Vagina (tissue), 2 donors: Measurements from ENCODE around the gene HOXB7. TPM values are rescaled to one million over a fixed set of nuclear protein-coding genes. Genes with fewer than 3 reads are reported as not detected.

Experiments used
- DNase-seq, 2 donors: peaks; one replicate each; pipeline ENCODE4 v3.0.0-alpha.2; 2017; ENCODE audit errors: extremely low spot score in 2 of 2
- H3K27ac ChIP-seq: fragments of 200-600 bp; sonication (generic); one replicate; pipeline ENCODE4 v1.5.1; 2019
- H3K27me3 ChIP-seq: fragments of 200-600 bp; sonication (generic); one replicate; pipeline ENCODE4 v1.5.1; 2019
- H3K36me3 ChIP-seq, 2 donors: fragments of 200-600 bp; sonication (generic); one replicate each; pipeline ENCODE4 v1.5.1; 2017 to 2019
- H3K4me1 ChIP-seq: fragments of 200-600 bp; sonication (generic); one replicate; pipeline ENCODE4 v1.5.1; 2019
- H3K4me3 ChIP-seq, 2 donors: fragments of 200-600 bp; sonication (generic); 1 replicate in 1 of 2; 2 replicates in 1 of 2; pipeline ENCODE4 v1.5.1; 2016 to 2019
- H3K9me3 ChIP-seq: fragments of 200-600 bp; sonication (generic); one replicate; pipeline ENCODE4 v1.5.1; 2019
- CTCF ChIP-seq, 3 experiments: fragments of 450-650 bp in 2 of 3; fragments of 200-600 bp in 1 of 3; sonication (generic) in 1 of 3; IDR thresholded peaks; one replicate each; pipeline ENCODE4 v1.5.1; 2017 to 2019; ENCODE audit warnings: antibody characterized with exemption in 3 of 3, mild to moderate bottlenecking in 2 of 3, moderate library complexity in 2 of 3
- POLR2A ChIP-seq, 2 donors: fragments of 450-650 bp; IDR thresholded peaks; one replicate each; pipeline ENCODE4 v1.6.1; 2017; ENCODE audit warnings: antibody characterized with exemption in 2 of 2, mild to moderate bottlenecking in 2 of 2, moderate library complexity in 2 of 2
- POLR2AphosphoS5 ChIP-seq, 2 donors: sonication (generic); formaldehyde crosslinking; IDR thresholded peaks; one replicate each; pipeline ENCODE4 v1.9.0; 2017; ENCODE audit warnings: antibody characterized with exemption in 2 of 2, mild to moderate bottlenecking in 2 of 2, low read depth in 1 of 2; ENCODE audit not compliant: insufficient read depth in 1 of 2
- intact Hi-C: fragments of 100-400 bp; cut with DNase I; formaldehyde crosslinking; loops from one replicate; pipeline ENCODE4 v1.15.1; 2023
- total RNA-seq: library from RNA; depleted of rRNA; stranded (reverse); fragments of >200 nt; gene quantifications from one replicate; pipeline ENCODE4 v1.2.3, GENCODE V29; 2016

The HOXB7 gene
- total RNA-seq, 1 donor from 2014 or later, result 3.2 TPM

GRCh38 chr17:48627623-48628521 is 17.1 kb upstream of the HOXB7 start:
- Histone ChIP-seq H3K36me3 (no peaks in the 10 kb centered on the region), H3K27ac (no peak overlapping the region), H3K4me3 (no peak overlapping the region), H3K9me3 (no peaks in the 10 kb centered on the region), H3K27me3 (peaks cover 7% of the 10 kb centered on the region), H3K4me1 (peaks cover 25% of the 10 kb centered on the region)
- no peak for DNase-seq
- intact Hi-C loops, result no loop called here
- TF ChIP-seq CTCF (IDR thresholded peaks at IDR 0.05), result no peak
- no peak for TF ChIP-seq POLR2AphosphoS5 (IDR thresholded peaks at IDR 0.05; ENCODE audit: insufficient read depth in 1 of 2, low read depth in 1 of 2)
- no peak for TF ChIP-seq POLR2A (IDR thresholded peaks at IDR 0.05)

DNA sequence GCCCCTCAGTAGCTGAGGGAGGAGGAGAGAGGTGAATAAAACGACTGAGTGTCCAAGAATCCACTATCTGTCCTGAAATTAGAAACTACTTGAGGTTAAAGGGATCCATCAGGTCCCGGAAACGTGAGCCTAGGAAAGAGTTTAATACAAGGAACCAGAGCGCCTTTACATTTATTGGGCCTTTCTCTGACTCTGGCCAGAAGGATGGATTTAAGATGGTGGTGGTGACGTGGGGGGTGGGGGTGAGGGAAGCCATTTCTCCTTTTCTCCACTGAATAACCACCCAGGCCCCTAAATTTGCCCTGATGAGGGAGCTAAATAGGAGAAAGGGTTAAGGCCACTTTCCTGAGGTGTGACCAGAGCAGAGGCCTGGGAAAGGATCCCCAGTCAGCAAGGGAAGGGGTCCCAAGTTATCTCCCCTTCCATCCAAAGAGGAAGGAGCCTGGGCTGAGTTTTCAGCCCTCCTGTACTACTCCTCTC is 16.3 kb upstream of the HOXB7 start:
- TF ChIP-seq POLR2A (IDR thresholded peaks at IDR 0.05) (no peak), POLR2AphosphoS5 (IDR thresholded peaks at IDR 0.05; ENCODE audit: insufficient read depth in 1 of 2, low read depth in 1 of 2) (no peak), CTCF (IDR thresholded peaks at IDR 0.05) (no peak)
- DNase-seq, result no peak
- H3K27ac ChIP-seq, result no peak overlapping the region
- intact Hi-C loops, result no loop called here
- no peak overlapping the region for H3K4me3 ChIP-seq
- peaks cover 25% of the 10 kb centered on the region for H3K4me1 ChIP-seq
- H3K27me3 ChIP-seq, result peaks cover 10% of the 10 kb centered on the region
- no peaks in the 10 kb centered on the region for H3K36me3 ChIP-seq
- H3K9me3 ChIP-seq, result no peaks in the 10 kb centered on the region

DNA sequence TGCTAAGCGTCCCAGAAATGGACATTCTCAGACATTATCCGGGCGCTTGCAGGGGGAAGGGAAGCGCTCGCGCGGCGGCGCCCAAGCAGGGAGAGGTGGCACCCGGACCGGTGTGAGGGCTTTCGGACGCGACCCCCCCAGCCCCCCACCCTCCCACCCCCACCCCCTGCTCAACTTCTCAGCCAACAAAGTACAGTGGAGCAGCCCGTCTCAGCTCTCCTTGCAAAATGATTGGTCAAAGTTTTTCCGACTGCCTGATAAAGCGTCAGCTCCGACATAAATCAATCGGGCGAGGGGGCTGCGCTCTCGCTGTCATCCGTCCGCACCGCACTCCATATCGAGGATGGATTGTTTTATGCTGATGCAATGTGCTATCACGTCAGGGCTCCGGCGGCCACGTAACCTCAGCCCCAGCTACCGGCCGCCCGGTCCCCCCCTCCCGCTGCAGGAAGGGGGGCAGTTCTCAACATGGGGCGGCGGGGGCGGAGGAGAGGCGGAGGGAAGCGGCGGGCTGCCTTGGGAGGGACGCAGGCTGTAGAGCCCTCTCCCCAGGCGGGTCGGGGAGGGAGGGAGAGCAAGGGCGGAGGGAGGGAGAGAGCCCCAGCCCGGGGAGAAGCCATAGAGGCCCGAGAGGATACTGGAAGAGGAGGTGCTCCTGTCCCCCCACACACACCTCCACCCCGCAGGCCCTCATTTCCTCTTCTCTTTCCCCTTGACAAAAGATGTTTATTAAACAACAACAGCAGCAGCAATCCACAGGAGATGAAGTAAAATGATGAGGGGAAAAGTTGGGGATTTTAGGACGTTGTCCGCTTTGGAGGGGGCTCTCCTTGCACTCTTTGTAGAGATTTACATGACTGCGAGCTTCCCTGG is 15.7 kb upstream of the HOXB7 start, which contains the start of gene HOXB9:
HOXB9 (minus strand) TSS at position 114 of the 873 bp plus-strand sequence; CDS start at position 25, 89 bp downstream.
- DNase-seq, result no peak
- H3K27ac ChIP-seq, result no peak within 1 kb of the TSS
- intact Hi-C loops, result no loop called here

DNA sequence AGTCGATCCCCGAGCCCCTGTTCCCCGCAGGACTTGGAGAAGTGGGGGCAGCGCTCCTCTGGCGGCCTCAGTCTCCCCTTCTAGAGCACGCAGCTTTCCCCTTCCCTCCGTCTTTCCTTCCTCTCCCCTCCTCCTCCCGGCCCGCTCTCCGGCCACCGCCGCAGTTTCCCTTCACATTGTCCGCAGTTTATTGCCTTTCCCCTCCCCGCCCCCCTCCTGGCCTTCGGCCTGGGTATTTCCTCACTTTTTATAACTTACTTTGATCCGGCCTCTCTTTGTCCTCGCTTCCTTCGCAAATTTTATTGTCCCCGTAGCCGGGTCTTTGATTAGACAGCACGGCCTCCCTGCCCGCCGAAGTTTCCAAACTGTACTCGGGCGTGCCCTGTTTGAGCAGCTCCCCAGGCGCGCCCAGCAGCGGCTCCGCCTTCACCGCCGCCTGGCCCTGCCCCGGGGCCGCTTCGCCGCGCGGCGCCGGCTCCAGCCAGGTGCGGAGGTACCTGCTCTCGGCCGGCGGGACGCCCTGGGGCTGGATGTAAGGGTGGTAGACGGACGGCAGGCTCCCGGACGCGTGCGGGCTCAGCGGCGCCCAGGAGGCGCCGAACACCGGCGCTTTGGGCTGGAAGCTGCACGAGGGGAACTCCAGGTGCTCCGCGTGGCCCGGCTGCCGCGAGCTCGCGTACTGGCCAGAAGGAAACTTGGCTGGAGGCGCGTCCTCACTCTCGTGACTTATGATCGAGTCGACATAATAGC is 14.9 kb upstream of the HOXB7 start:
- peaks cover 25% of the 10 kb centered on the region for H3K4me1 ChIP-seq
- intact Hi-C loops, result no loop called here
- TF ChIP-seq CTCF (IDR thresholded peaks at IDR 0.05), result no peak
- no peak for TF ChIP-seq POLR2AphosphoS5 (IDR thresholded peaks at IDR 0.05; ENCODE audit: insufficient read depth in 1 of 2, low read depth in 1 of 2)
- TF ChIP-seq POLR2A (IDR thresholded peaks at IDR 0.05), result no peak
- no peaks in the 10 kb centered on the region for H3K36me3 ChIP-seq
- DNase-seq, result no peak
- H3K27me3 ChIP-seq, result peaks cover 13% of the 10 kb centered on the region
- peak overlapping the region; percentile 35 to 42 for H3K4me3 ChIP-seq
- no peaks in the 10 kb centered on the region for H3K9me3 ChIP-seq
- H3K27ac ChIP-seq, result no peak overlapping the region

More for the DNA sequence above, 15.7 kb upstream of the HOXB7 start, which contains the start of gene HOXB9:
- H3K9me3 ChIP-seq, result no peaks in the 10 kb centered on the region
- TF ChIP-seq POLR2AphosphoS5 (IDR thresholded peaks at IDR 0.05; ENCODE audit: insufficient read depth in 1 of 2, low read depth in 1 of 2) (no peak), CTCF (IDR thresholded peaks at IDR 0.05) (no peak), POLR2A (IDR thresholded peaks at IDR 0.05) (no peak)
- H3K4me3 ChIP-seq, result peak within 1 kb of the TSS; percentile 35 to 42
- H3K4me1 ChIP-seq, result peaks cover 25% of the 10 kb centered on the region
- H3K36me3 ChIP-seq, result no peaks in the 10 kb centered on the region
- H3K27me3 ChIP-seq, result peaks cover 13% of the 10 kb centered on the region
